ENCODE data around the gene RPUSD4.

DNA sequence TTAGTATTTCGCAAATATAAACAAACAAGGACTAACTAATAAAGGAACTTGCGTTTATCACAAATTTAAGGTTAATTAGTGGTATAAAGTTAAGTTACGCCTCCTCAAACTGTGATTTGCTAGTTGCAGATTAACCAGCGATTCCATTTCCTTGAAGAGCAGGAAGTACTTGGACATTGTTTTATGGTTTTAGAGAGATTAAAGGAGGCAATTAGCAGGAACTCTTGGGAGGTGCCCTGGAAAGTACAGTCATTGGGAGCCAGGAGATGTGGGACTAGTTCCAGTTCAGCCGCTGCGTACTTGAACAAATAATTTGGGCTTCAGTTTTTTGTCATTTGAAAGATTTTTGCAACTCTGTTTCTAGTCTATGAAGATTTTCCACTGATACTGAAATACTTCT is 3.4 kb upstream of the RPUSD4 start:
- TF ChIP-seq, protein P1, sequence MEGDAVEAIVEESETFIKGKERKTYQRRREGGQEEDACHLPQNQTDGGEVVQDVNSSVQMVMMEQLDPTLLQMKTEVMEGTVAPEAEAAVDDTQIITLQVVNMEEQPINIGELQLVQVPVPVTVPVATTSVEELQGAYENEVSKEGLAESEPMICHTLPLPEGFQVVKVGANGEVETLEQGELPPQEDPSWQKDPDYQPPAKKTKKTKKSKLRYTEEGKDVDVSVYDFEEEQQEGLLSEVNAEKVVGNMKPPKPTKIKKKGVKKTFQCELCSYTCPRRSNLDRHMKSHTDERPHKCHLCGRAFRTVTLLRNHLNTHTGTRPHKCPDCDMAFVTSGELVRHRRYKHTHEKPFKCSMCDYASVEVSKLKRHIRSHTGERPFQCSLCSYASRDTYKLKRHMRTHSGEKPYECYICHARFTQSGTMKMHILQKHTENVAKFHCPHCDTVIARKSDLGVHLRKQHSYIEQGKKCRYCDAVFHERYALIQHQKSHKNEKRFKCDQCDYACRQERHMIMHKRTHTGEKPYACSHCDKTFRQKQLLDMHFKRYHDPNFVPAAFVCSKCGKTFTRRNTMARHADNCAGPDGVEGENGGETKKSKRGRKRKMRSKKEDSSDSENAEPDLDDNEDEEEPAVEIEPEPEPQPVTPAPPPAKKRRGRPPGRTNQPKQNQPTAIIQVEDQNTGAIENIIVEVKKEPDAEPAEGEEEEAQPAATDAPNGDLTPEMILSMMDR (conservative IDR thresholded peaks at IDR 0.05; ENCODE audit: low read depth in 2 of 2), result no peak
- TF ChIP-seq, protein P2, sequence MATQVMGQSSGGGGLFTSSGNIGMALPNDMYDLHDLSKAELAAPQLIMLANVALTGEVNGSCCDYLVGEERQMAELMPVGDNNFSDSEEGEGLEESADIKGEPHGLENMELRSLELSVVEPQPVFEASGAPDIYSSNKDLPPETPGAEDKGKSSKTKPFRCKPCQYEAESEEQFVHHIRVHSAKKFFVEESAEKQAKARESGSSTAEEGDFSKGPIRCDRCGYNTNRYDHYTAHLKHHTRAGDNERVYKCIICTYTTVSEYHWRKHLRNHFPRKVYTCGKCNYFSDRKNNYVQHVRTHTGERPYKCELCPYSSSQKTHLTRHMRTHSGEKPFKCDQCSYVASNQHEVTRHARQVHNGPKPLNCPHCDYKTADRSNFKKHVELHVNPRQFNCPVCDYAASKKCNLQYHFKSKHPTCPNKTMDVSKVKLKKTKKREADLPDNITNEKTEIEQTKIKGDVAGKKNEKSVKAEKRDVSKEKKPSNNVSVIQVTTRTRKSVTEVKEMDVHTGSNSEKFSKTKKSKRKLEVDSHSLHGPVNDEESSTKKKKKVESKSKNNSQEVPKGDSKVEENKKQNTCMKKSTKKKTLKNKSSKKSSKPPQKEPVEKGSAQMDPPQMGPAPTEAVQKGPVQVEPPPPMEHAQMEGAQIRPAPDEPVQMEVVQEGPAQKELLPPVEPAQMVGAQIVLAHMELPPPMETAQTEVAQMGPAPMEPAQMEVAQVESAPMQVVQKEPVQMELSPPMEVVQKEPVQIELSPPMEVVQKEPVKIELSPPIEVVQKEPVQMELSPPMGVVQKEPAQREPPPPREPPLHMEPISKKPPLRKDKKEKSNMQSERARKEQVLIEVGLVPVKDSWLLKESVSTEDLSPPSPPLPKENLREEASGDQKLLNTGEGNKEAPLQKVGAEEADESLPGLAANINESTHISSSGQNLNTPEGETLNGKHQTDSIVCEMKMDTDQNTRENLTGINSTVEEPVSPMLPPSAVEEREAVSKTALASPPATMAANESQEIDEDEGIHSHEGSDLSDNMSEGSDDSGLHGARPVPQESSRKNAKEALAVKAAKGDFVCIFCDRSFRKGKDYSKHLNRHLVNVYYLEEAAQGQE (IDR thresholded peaks at IDR 0.05; ENCODE audit: unreplicated experiment), result no peak
- TF ChIP-seq POLR2AphosphoS5 (IDR thresholded peaks at IDR 0.05; ENCODE audit: low read depth) (no peak), EZH2phosphoT487 (IDR thresholded peaks at IDR 0.05; ENCODE audit: unreplicated experiment) (no peak), EZH2 (IDR thresholded peaks at IDR 0.05; ENCODE audit: low read depth, unreplicated experiment) (no peak), STAT1 (IDR thresholded peaks at IDR 0.05; ENCODE audit: unreplicated experiment) (no peak)

Measured in GM23338 (cell line).